ENCODE measurements around the gene RAB9A.

- TF ChIP-seq CTCF (IDR thresholded peaks at IDR 0.05) (no peak), EP300 (IDR thresholded peaks at IDR 0.05) (no peak), POLR2A (IDR thresholded peaks at IDR 0.05; ENCODE audit: low read depth) (no peak), POLR2AphosphoS5 (IDR thresholded peaks at IDR 0.05) (no peak)
These were observed 13.3 kb downstream of the RAB9A start for GRCh38 chrX:13702111-13702789.
